Measurements from ENCODE around the gene SYTL1.

GRCh38 chr1:27383661-27384060 is 41.8 kb downstream of the SYTL1 start:
- no peak for TF ChIP-seq YY1 (IDR thresholded peaks at IDR 0.05; ENCODE audit: insufficient read depth, insufficient read length)
- no peak for TF ChIP-seq ZNF274 (IDR thresholded peaks at IDR 0.05; ENCODE audit: low read depth, low read length)

Measured in NT2/D1 (cell line).